Activated CD8-positive, alpha-beta memory T cell treated with anti-CD3 and anti-CD28 coated beads, Interleukin-2, amount 10 ng/mL, durations not matched to agents 7 days and 5 days (primary cell): ENCODE results near the gene TUBA4B. TPM values are rescaled to one million over a fixed set of nuclear protein-coding genes. Genes with fewer than 3 reads are reported as not detected.
A peak's percentile ranks its signal among the peaks of the same experiment; 100 is the strongest.

Experiments
- ATAC-seq: fragments of 150-1000 bp; cut with Tn5 transposase; one replicate; pipeline ENCODE4 v1.10.0; 2021; ENCODE audit warnings: moderate library complexity
- CTCF ChIA-PET: fragments of 350-600 bp; sonication (Branson Sonifier 250); formaldehyde crosslinking; loops from one replicate; lab custom pipeline; 2021; ENCODE audit warnings: antibody characterized with exemption; lab: Charles Lee
- DNase-seq: peaks from one replicate; pipeline ENCODE4 v3.0.0-alpha.2; 2020
- H3K27ac Mint-ChIP-seq: one replicate; pipeline ENCODE4 v1.8.0; 2021; ENCODE audit warnings: mild to moderate bottlenecking, mixed read lengths
- H3K27me3 Mint-ChIP-seq: one replicate; pipeline ENCODE4 v1.8.0; 2021; ENCODE audit warnings: mixed read lengths
- H3K36me3 Mint-ChIP-seq: one replicate; pipeline ENCODE4 v1.8.0; 2021; ENCODE audit warnings: mild to moderate bottlenecking, mixed read lengths
- H3K4me1 Mint-ChIP-seq: one replicate; pipeline ENCODE4 v1.8.0; 2021; ENCODE audit warnings: mixed read lengths
- H3K4me3 Mint-ChIP-seq: one replicate; pipeline ENCODE4 v1.8.0; 2021; ENCODE audit warnings: mild to moderate bottlenecking, moderate library complexity, mixed read lengths
- H3K9me3 Mint-ChIP-seq: one replicate; pipeline ENCODE4 v1.8.0; 2022; ENCODE audit warnings: low read depth, mixed read lengths
- total RNA-seq, 2 experiments: library from RNA; stranded (reverse); gene quantifications; one replicate each; pipeline ENCODE4 v1.2.3, GENCODE V29; 2021

Gene TUBA4B
- total RNA-seq, 2 experiments from 2014 or later, result not detected

GRCh38 chr2:219210886-219211362 lies 42.1 kb upstream of the TUBA4B start:
- no peaks in the 10 kb centered on the region for H3K9me3 Mint-ChIP-seq
- no peak overlapping the region for H3K4me3 Mint-ChIP-seq
- peaks cover 58% of the 10 kb centered on the region for H3K4me1 Mint-ChIP-seq
- DNase-seq, result no peak
- peaks cover 26% of the 10 kb centered on the region for H3K36me3 Mint-ChIP-seq
- peak overlapping the region; percentile 93 for H3K27ac Mint-ChIP-seq
- H3K27me3 Mint-ChIP-seq, result no peaks in the 10 kb centered on the region
- ATAC-seq, result no peak
- CTCF ChIA-PET, result interaction anchor here (0.8 to 7.9 kb wide), 22 partner anchors 10 to 181 kb away, joined by 3 to 92 read pairs (median 6); partner anchors contain the start of genes ANKZF1, ATG9A, CNPPD1 and GLB1L

GRCh38 chr2:219213026-219213415 lies 40.0 kb upstream of the TUBA4B start:
- no peak for ATAC-seq
- Mint-ChIP-seq H3K27ac (no peak overlapping the region), H3K9me3 (no peaks in the 10 kb centered on the region), H3K4me3 (no peak overlapping the region), H3K27me3 (no peaks in the 10 kb centered on the region), H3K36me3 (peaks cover 28% of the 10 kb centered on the region), H3K4me1 (peaks cover 58% of the 10 kb centered on the region)
- DNase-seq, result no peak
- CTCF ChIA-PET, result interaction anchor here (0.9 to 7.9 kb wide), 8 partner anchors 15 to 82 kb away, joined by 3 to 92 read pairs (median 14); partner anchors contain the start of genes CNPPD1, NHEJ1, SLC23A3 and TUBA4A

DNA sequence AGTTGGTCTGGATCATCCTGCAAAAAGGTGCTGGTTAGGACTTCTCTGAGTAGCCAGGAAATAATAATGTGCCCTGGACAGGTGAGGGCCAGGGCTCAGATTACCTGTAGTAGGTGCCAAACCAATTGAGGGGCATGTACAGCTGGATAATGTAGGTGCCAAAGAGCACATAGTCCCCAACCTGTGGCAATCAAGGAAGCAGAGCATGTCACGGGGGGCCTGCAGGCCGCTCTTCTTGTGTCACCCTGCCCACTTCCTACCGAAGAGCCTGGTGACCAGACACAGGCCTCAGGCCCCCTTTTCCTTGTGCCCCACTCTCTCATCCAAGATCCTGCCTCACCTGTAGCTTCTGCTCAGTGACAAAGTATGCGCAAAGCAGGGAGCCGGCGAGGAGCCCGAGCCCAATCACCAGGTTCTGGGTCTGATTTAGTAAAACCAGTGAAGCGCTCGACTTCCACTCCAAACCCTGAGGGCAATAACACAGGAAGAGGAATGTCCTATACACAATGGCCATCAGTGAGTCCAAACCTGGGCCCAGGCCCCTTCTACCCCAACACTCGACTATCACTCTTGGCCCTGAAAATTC lies 39.5 kb upstream of the TUBA4B start:
- CTCF ChIA-PET, result interaction anchor here (0.9 to 7.9 kb wide), 7 partner anchors 32 to 81 kb away, joined by 3 to 92 read pairs (median 20); partner anchors contain the start of genes CNPPD1, NHEJ1, SLC23A3 and TUBA4A
- DNase-seq (no peak), ATAC-seq (no peak)
- Mint-ChIP-seq H3K27ac (no peak overlapping the region), H3K36me3 (peaks cover 23% of the 10 kb centered on the region), H3K4me1 (peaks cover 54% of the 10 kb centered on the region), H3K9me3 (no peaks in the 10 kb centered on the region), H3K4me3 (no peak overlapping the region), H3K27me3 (no peaks in the 10 kb centered on the region)

DNA sequence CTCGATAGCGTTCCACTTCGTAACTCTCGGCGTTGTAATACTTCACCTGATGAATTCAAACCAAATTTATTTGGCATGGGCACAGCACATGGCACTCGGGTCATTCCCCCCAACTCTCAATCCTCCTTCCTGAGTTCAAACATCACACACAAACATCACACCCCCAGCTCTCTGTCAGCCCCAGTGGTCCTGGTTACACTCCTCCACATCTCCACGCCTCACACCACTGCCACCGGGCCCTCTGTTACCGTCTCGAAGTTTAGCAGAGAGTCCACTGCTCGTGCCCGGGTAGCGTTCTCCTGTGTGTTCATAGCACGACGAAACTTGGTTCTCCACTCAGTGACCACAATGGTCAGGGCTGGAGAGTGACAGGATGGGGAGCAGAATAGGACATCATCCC lies 38.9 kb upstream of the TUBA4B start:
- Mint-ChIP-seq H3K4me3 (no peak overlapping the region), H3K4me1 (peaks cover 52% of the 10 kb centered on the region), H3K9me3 (no peaks in the 10 kb centered on the region), H3K27me3 (no peaks in the 10 kb centered on the region), H3K36me3 (peaks cover 17% of the 10 kb centered on the region), H3K27ac (peak overlapping the region; percentile 3)
- no peak for ATAC-seq
- CTCF ChIA-PET, result interaction anchor here (1.6 to 7.9 kb wide), 3 partner anchors 43 to 81 kb away, joined by 7 to 92 read pairs (median 66); partner anchors contain the start of genes NHEJ1 and SLC23A3
- DNase-seq, result no peak

DNA sequence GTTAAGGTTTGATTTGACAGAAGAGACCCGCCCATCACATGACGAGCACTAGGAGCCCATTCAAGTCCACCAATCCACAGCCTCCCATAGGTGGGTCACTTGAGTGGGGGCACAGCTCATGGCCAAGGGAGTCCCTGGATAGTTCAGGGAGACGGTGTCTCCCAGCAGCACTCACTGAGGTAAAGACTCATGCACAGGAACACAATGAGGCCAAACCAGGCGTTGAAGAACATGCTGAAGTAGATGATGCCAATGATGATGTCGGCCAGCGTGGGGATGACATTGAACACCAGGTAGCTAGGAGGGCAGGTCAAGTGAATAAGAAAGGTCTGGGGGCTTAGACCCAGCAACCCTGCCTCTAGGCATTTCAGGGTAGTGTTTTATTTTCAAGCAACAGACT lies 38.3 kb upstream of the TUBA4B start:
- Mint-ChIP-seq H3K36me3 (peaks cover 14% of the 10 kb centered on the region), H3K4me3 (no peak overlapping the region), H3K27me3 (no peaks in the 10 kb centered on the region), H3K27ac (no peak overlapping the region), H3K9me3 (no peaks in the 10 kb centered on the region), H3K4me1 (peaks cover 47% of the 10 kb centered on the region)
- CTCF ChIA-PET, result interaction anchor here (7.7 to 7.9 kb wide), 2 partner anchors 43 to 57 kb away, joined by 66 to 92 read pairs; partner anchors contain the start of genes NHEJ1 and SLC23A3
- DNase-seq (no peak), ATAC-seq (no peak)

DNA sequence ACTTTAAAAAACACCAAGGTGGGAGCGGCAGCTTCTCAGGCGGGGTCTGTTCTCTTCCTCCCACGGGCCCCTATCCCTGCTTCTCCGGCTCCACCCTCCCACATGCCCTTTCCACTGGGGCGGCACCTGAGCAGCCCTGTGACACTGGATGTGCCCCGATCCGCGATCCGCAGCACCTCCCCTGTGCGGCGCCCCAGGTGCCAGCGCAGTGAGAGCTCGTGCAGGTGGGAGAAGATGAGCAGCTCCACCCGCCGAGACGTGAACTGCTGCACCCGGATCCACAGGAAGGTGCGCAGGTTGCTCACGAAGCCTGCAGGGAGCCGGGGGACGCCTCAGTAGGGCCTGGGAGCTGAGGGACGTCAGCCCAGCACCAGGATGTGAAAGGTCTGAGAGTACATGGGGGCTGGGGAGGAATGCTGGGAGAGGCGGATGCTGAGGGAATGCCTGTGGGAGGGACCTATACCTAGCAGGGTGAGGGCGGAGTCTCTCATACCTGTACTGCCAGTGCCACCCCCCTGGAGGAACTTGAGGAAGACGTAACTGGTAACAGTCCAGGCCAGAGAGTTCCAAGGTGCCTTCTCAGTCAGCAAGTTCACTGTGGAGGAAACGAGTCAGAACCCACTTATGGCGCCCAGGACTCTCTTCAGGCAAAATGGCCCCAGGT lies 37.0 kb upstream of the TUBA4B start:
- Mint-ChIP-seq H3K4me3 (no peak overlapping the region), H3K27me3 (no peaks in the 10 kb centered on the region), H3K36me3 (peaks cover 15% of the 10 kb centered on the region), H3K9me3 (no peaks in the 10 kb centered on the region), H3K4me1 (peaks cover 35% of the 10 kb centered on the region), H3K27ac (no peak overlapping the region)
- ATAC-seq, result no peak
- CTCF ChIA-PET, result interaction anchor here (0.9 to 7.9 kb wide), 10 partner anchors 9 to 83 kb away, joined by 3 to 92 read pairs (median 6); partner anchors contain the start of genes ANKZF1, ATG9A, DNAJB2 and NHEJ1
- DNase-seq, result no peak

GRCh38 chr2:219216535-219216915 lies 36.5 kb upstream of the TUBA4B start:
- Mint-ChIP-seq H3K27me3 (no peaks in the 10 kb centered on the region), H3K4me3 (peak overlapping the region; percentile 37), H3K36me3 (peaks cover 13% of the 10 kb centered on the region), H3K9me3 (no peaks in the 10 kb centered on the region), H3K27ac (no peak overlapping the region), H3K4me1 (peaks cover 30% of the 10 kb centered on the region)
- CTCF ChIA-PET, result interaction anchor here (0.6 to 7.9 kb wide), 11 partner anchors 9 to 82 kb away, joined by 3 to 92 read pairs (median 4); partner anchors contain the start of genes ANKZF1, ATG9A, DNAJB2 and NHEJ1
- no peak for ATAC-seq
- DNase-seq, result no peak

GRCh38 chr2:219218217-219218731 lies 34.8 kb upstream of the TUBA4B start:
- peaks cover 26% of the 10 kb centered on the region for H3K4me1 Mint-ChIP-seq
- peaks cover 11% of the 10 kb centered on the region for H3K36me3 Mint-ChIP-seq
- CTCF ChIA-PET, result interaction anchor here (1.2 to 7.9 kb wide), 11 partner anchors 12 to 77 kb away, joined by 3 to 92 read pairs (median 5); partner anchors contain the start of genes ANKZF1, ATG9A, NHEJ1 and TUBA4B

GRCh38 chr2:219218732-219219701 lies 34.0 kb upstream of the TUBA4B start, which contains the start of gene ABCB6:
TSS of gene ABCB6 (minus strand) at chr2:219218958. CDS start at chr2:219218673, 285 bp downstream.
- Mint-ChIP-seq H3K4me1 (peaks cover 25% of the 10 kb centered on the region), H3K36me3 (peaks cover 18% of the 10 kb centered on the region), H3K9me3 (no peaks in the 10 kb centered on the region), H3K27ac (peak within 1 kb of the TSS; percentile 72), H3K27me3 (no peaks in the 10 kb centered on the region), H3K4me3 (peak within 1 kb of the TSS; percentile 76)
- DNase-seq, result peak; percentile 89
- ATAC-seq, result peak; percentile 78
- CTCF ChIA-PET, result interaction anchor here (1.1 to 4.7 kb wide), 11 partner anchors 11 to 76 kb away, joined by 3 to 26 read pairs (median 5); partner anchors contain the start of genes ANKZF1, ATG9A, TUBA4B and ZFAND2B

More at GRCh38 chr2:219218217-219218731, 34.8 kb upstream of the TUBA4B start:
- no peaks in the 10 kb centered on the region for H3K9me3 Mint-ChIP-seq
- H3K27ac Mint-ChIP-seq, result peak overlapping the region; percentile 72
- ATAC-seq, result peak; percentile 57
- no peak for DNase-seq
- no peaks in the 10 kb centered on the region for H3K27me3 Mint-ChIP-seq
- peak overlapping the region; percentile 76 for H3K4me3 Mint-ChIP-seq

GRCh38 chr2:219219784-219220532 lies 33.1 kb upstream of the TUBA4B start:
- CTCF ChIA-PET, result interaction anchor here (1.1 to 4.7 kb wide), 5 partner anchors 47 to 75 kb away, joined by 4 to 26 read pairs (median 5); no protein-coding TSS in a partner anchor
- Mint-ChIP-seq H3K36me3 (peaks cover 22% of the 10 kb centered on the region), H3K9me3 (no peaks in the 10 kb centered on the region), H3K27ac (no peak overlapping the region), H3K4me1 (peaks cover 25% of the 10 kb centered on the region), H3K27me3 (no peaks in the 10 kb centered on the region), H3K4me3 (no peak overlapping the region)
- DNase-seq (no peak), ATAC-seq (no peak)

- DNase-seq, result no peak
- CTCF ChIA-PET, result interaction anchor here (0.9 kb wide), 1 partner anchor 51 kb away, joined by 3 read pairs; the partner anchor contains the start of gene SLC23A3
- Mint-ChIP-seq H3K27ac (no peak overlapping the region), H3K4me1 (peaks cover 32% of the 10 kb centered on the region), H3K9me3 (no peaks in the 10 kb centered on the region), H3K27me3 (no peaks in the 10 kb centered on the region), H3K4me3 (no peak overlapping the region), H3K36me3 (peaks cover 29% of the 10 kb centered on the region)
- ATAC-seq, result no peak
These were observed 32.2 kb upstream of the TUBA4B start for GRCh38 chr2:219220652-219221402.
